ENCODE measurements around the gene PCMT1.
A peak's percentile ranks its signal among the peaks of the same experiment; 100 is the strongest.

Gene PCMT1

GRCh38 chr6:149728499-149729234 lies 20.9 kb upstream of the PCMT1 start:
- Histone ChIP-seq H2AK5ac (ENCODE audit: low read length) (no peak overlapping the region), H3K14ac (ENCODE audit: low read length) (no peak overlapping the region), H2BK5ac (ENCODE audit: low read depth, low read length, poor library complexity) (no peak overlapping the region), H3K79me1 (ENCODE audit: low read length) (no peaks in the 10 kb centered on the region), H3K4me2 (ENCODE audit: low read length) (no peak overlapping the region), H2AFZ (ENCODE audit: insufficient read depth, low read length, poor library complexity) (no peak overlapping the region), H4K91ac (ENCODE audit: low read depth, low read length) (no peak overlapping the region), H3K27me3 (ENCODE audit: insufficient read depth, low read length) (no peaks in the 10 kb centered on the region), H3K36me3 (ENCODE audit: control insufficient read depth in 1 of 2, insufficient read depth in 2 of 2, low read length in 2 of 2) (peaks cover 28 to 35% of the 10 kb centered on the region in 2 experiments), H4K12ac (ENCODE audit: low read depth, low read length) (no peak overlapping the region), H2BK12ac (ENCODE audit: low read length) (no peak overlapping the region), H3K4me3 (ENCODE audit: low read depth, low read length) (no peak overlapping the region), H3K9me3 (ENCODE audit: insufficient read depth, low read depth, low read length) (no peaks in the 10 kb centered on the region), H3K4ac (ENCODE audit: low read depth, low read length) (no peak overlapping the region), H3K4me1 (ENCODE audit: control insufficient read depth in 1 of 2, insufficient read depth in 2 of 2, low read length in 2 of 2) (no peaks in the 10 kb centered on the region), H3K23ac (ENCODE audit: low read length) (no peak overlapping the region), H2BK120ac (ENCODE audit: insufficient read depth, low read length, poor library complexity) (no peak overlapping the region), H3K18ac (ENCODE audit: low read length) (no peak overlapping the region), H3K9ac (ENCODE audit: low read length) (no peak overlapping the region), H3K79me2 (ENCODE audit: control insufficient read depth, insufficient read depth, low read length, poor library complexity) (no peaks in the 10 kb centered on the region), H4K8ac (ENCODE audit: low read depth, low read length) (no peak overlapping the region), H3K27ac (ENCODE audit: low read depth, low read length) (no peak overlapping the region)
- WGBS (ENCODE audit: extremely low coverage, insufficient coverage, insufficient read length), result no CpG with 5 or more reads among the region's 5 CpGs
- peak in 1 of 2 donors; percentile 52 for DNase-seq

DNA sequence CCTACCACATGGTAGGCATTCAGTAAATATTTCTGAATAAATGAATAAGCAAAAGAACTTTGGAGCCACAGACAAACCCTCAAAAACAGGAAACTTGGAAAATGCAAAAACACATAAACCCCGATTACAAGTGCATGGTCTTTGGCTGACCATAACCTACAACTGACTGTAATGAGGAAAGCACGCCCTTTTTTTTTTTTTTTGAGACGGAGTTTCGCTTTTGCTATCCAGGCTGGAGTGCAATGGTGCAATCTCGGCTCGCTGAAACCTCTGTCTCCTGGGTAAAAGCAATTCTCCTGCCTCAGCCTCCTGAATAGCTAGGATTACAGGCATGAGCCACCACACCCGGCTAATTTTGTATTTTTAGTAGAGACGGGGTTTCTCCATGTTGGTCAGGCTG lies 19.7 kb upstream of the PCMT1 start:
- H3K79me1 ChIP-seq (ENCODE audit: low read length), result no peaks in the 10 kb centered on the region
- no peak overlapping the region for H4K91ac ChIP-seq (ENCODE audit: low read depth, low read length)
- no peak overlapping the region for H3K4me2 ChIP-seq (ENCODE audit: low read length)
- H2AK5ac ChIP-seq (ENCODE audit: low read length), result no peak overlapping the region
- no CpG with 5 or more reads among the region's 8 CpGs for WGBS (ENCODE audit: extremely low coverage, insufficient coverage, insufficient read length)
- no peak overlapping the region for H4K8ac ChIP-seq (ENCODE audit: low read depth, low read length)
- no peak overlapping the region for H2AFZ ChIP-seq (ENCODE audit: insufficient read depth, low read length, poor library complexity)
- no peaks in the 10 kb centered on the region for H3K79me2 ChIP-seq (ENCODE audit: control insufficient read depth, insufficient read depth, low read length, poor library complexity)
- no peak overlapping the region for H3K14ac ChIP-seq (ENCODE audit: low read length)
- no peaks in the 10 kb centered on the region for H3K4me1 ChIP-seq (ENCODE audit: control insufficient read depth in 1 of 2, insufficient read depth in 2 of 2, low read length in 2 of 2)
- peaks cover 36 to 39% of the 10 kb centered on the region in 2 experiments for H3K36me3 ChIP-seq (ENCODE audit: control insufficient read depth in 1 of 2, insufficient read depth in 2 of 2, low read length in 2 of 2)
- no peak overlapping the region for H3K4me3 ChIP-seq (ENCODE audit: low read depth, low read length)
- H2BK120ac ChIP-seq (ENCODE audit: insufficient read depth, low read length, poor library complexity), result no peak overlapping the region
- H3K23ac ChIP-seq (ENCODE audit: low read length), result no peak overlapping the region
- no peak overlapping the region for H2BK5ac ChIP-seq (ENCODE audit: low read depth, low read length, poor library complexity)
- H3K9me3 ChIP-seq (ENCODE audit: insufficient read depth, low read depth, low read length), result no peaks in the 10 kb centered on the region
- no peaks in the 10 kb centered on the region for H3K27me3 ChIP-seq (ENCODE audit: insufficient read depth, low read length)
- no peak overlapping the region for H4K12ac ChIP-seq (ENCODE audit: low read depth, low read length)
- no peak overlapping the region for H3K4ac ChIP-seq (ENCODE audit: low read depth, low read length)
- no peak overlapping the region for H3K27ac ChIP-seq (ENCODE audit: low read depth, low read length)
- no peak overlapping the region for H3K18ac ChIP-seq (ENCODE audit: low read length)
- no peak for DNase-seq
- H2BK12ac ChIP-seq (ENCODE audit: low read length), result no peak overlapping the region
- H3K9ac ChIP-seq (ENCODE audit: low read length), result no peak overlapping the region

- no CpG with 5 or more reads among the region's 2 CpGs for WGBS (ENCODE audit: extremely low coverage, insufficient coverage, insufficient read length)
- H3K36me3 ChIP-seq (ENCODE audit: control insufficient read depth in 1 of 2, insufficient read depth in 2 of 2, low read length in 2 of 2), result peaks cover 52 to 57% of the 10 kb centered on the region in 2 experiments
Measured at GRCh38 chr6:149733089-149733720, 16.3 kb upstream of the PCMT1 start.

DNA sequence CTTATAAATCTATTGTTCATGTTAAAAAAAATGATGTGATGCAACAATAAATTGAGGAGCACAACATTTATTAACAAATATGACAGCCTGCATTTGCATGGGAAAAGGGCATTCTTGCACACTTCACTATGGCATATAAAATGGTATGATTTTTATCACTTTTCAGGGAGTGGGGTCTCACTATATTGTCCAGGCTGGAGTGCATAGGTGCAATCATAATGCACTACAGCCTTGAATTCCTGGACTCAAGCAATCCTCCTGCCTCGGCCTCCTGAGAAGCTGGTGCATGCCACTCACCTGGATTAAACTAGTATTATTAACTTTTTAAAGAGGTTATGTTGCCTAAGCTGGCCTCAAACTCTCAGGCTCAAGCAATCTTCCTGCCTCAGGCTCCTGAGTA lies 14.6 kb upstream of the PCMT1 start:
- Histone ChIP-seq H4K91ac (ENCODE audit: low read depth, low read length) (no peak overlapping the region), H2BK120ac (ENCODE audit: insufficient read depth, low read length, poor library complexity) (no peak overlapping the region)
- no CpG with 5 or more reads among the region's 1 CpG for WGBS (ENCODE audit: extremely low coverage, insufficient coverage, insufficient read length)

More at GRCh38 chr6:149733089-149733720, 16.3 kb upstream of the PCMT1 start:
- Histone ChIP-seq H3K27me3 (ENCODE audit: insufficient read depth, low read length) (no peaks in the 10 kb centered on the region), H3K79me1 (ENCODE audit: low read length) (no peaks in the 10 kb centered on the region), H2BK120ac (ENCODE audit: insufficient read depth, low read length, poor library complexity) (no peak overlapping the region), H3K14ac (ENCODE audit: low read length) (no peak overlapping the region), H3K4me1 (ENCODE audit: control insufficient read depth in 1 of 2, insufficient read depth in 2 of 2, low read length in 2 of 2) (no peaks in the 10 kb centered on the region), H4K8ac (ENCODE audit: low read depth, low read length) (no peak overlapping the region), H4K12ac (ENCODE audit: low read depth, low read length) (no peak overlapping the region), H3K4me3 (ENCODE audit: low read depth, low read length) (no peak overlapping the region), H3K23ac (ENCODE audit: low read length) (no peak overlapping the region), H3K27ac (ENCODE audit: low read depth, low read length) (no peak overlapping the region), H2AK5ac (ENCODE audit: low read length) (no peak overlapping the region), H2BK12ac (ENCODE audit: low read length) (no peak overlapping the region), H2BK5ac (ENCODE audit: low read depth, low read length, poor library complexity) (no peak overlapping the region), H3K4me2 (ENCODE audit: low read length) (no peak overlapping the region), H3K18ac (ENCODE audit: low read length) (no peak overlapping the region), H2AFZ (ENCODE audit: insufficient read depth, low read length, poor library complexity) (no peak overlapping the region), H3K79me2 (ENCODE audit: control insufficient read depth, insufficient read depth, low read length, poor library complexity) (no peaks in the 10 kb centered on the region), H3K4ac (ENCODE audit: low read depth, low read length) (no peak overlapping the region), H3K9me3 (ENCODE audit: insufficient read depth, low read depth, low read length) (no peaks in the 10 kb centered on the region), H4K91ac (ENCODE audit: low read depth, low read length) (no peak overlapping the region), H3K9ac (ENCODE audit: low read length) (no peak overlapping the region)
- no peak for DNase-seq

More for the DNA sequence above, 14.6 kb upstream of the PCMT1 start:
- H3K9me3 ChIP-seq (ENCODE audit: insufficient read depth, low read depth, low read length), result no peaks in the 10 kb centered on the region
- H3K79me2 ChIP-seq (ENCODE audit: control insufficient read depth, insufficient read depth, low read length, poor library complexity), result no peaks in the 10 kb centered on the region
- H4K12ac ChIP-seq (ENCODE audit: low read depth, low read length), result no peak overlapping the region
- H2BK5ac ChIP-seq (ENCODE audit: low read depth, low read length, poor library complexity), result no peak overlapping the region
- H3K9ac ChIP-seq (ENCODE audit: low read length), result no peak overlapping the region
- H2BK12ac ChIP-seq (ENCODE audit: low read length), result no peak overlapping the region
- H2AFZ ChIP-seq (ENCODE audit: insufficient read depth, low read length, poor library complexity), result no peak overlapping the region
- peaks cover 53 to 54% of the 10 kb centered on the region in 2 experiments for H3K36me3 ChIP-seq (ENCODE audit: control insufficient read depth in 1 of 2, insufficient read depth in 2 of 2, low read length in 2 of 2)
- no peak overlapping the region for H3K4ac ChIP-seq (ENCODE audit: low read depth, low read length)
- H3K27ac ChIP-seq (ENCODE audit: low read depth, low read length), result no peak overlapping the region
- no peaks in the 10 kb centered on the region for H3K27me3 ChIP-seq (ENCODE audit: insufficient read depth, low read length)
- no peak overlapping the region for H3K14ac ChIP-seq (ENCODE audit: low read length)
- H3K18ac ChIP-seq (ENCODE audit: low read length), result no peak overlapping the region
- no peak overlapping the region for H4K8ac ChIP-seq (ENCODE audit: low read depth, low read length)
- H3K4me3 ChIP-seq (ENCODE audit: low read depth, low read length), result no peak overlapping the region
- H3K4me1 ChIP-seq (ENCODE audit: control insufficient read depth in 1 of 2, insufficient read depth in 2 of 2, low read length in 2 of 2), result no peaks in the 10 kb centered on the region
- no peaks in the 10 kb centered on the region for H3K79me1 ChIP-seq (ENCODE audit: low read length)
- H2AK5ac ChIP-seq (ENCODE audit: low read length), result no peak overlapping the region
- no peak for DNase-seq
- H3K23ac ChIP-seq (ENCODE audit: low read length), result no peak overlapping the region
- H3K4me2 ChIP-seq (ENCODE audit: low read length), result no peak overlapping the region

All from trophoblast cell (in vitro differentiated cells and primary cell).